GM06990 (cell line): ENCODE data around the gene C10orf67.

ENCODE experiments used
- DNase-seq: peaks from one replicate; pipeline ENCODE4 v3.0.0-alpha.2; 2011; ENCODE audit not compliant: insufficient read length; ENCODE audit errors: extremely low read depth
- H3K27me3 ChIP-seq: replicated peaks from 2 replicates; pipeline ENCODE4 v1.6.0; 2011; ENCODE audit warnings: low read length; ENCODE audit not compliant: control insufficient read depth, insufficient read depth
- H3K36me3 ChIP-seq: 2 replicates; pipeline ENCODE4 v1.5.1; 2011; ENCODE audit warnings: low read length; ENCODE audit not compliant: control insufficient read depth, insufficient read depth
- H3K4me3 ChIP-seq: replicated peaks from 2 replicates; pipeline ENCODE4 v1.5.1; 2011; ENCODE audit warnings: low read depth, mild to moderate bottlenecking, control low read depth, low read length
- TF ChIP-seq, protein P1 (sequence below): IDR thresholded peaks from 2 replicates; pipeline ENCODE4 v1.5.1; 2011; ENCODE audit warnings: low read length, control low read depth, mild to moderate bottlenecking, inconsistent platforms; ENCODE audit not compliant: insufficient read depth, poor library complexity, severe bottlenecking

C10orf67 gene

DNA sequence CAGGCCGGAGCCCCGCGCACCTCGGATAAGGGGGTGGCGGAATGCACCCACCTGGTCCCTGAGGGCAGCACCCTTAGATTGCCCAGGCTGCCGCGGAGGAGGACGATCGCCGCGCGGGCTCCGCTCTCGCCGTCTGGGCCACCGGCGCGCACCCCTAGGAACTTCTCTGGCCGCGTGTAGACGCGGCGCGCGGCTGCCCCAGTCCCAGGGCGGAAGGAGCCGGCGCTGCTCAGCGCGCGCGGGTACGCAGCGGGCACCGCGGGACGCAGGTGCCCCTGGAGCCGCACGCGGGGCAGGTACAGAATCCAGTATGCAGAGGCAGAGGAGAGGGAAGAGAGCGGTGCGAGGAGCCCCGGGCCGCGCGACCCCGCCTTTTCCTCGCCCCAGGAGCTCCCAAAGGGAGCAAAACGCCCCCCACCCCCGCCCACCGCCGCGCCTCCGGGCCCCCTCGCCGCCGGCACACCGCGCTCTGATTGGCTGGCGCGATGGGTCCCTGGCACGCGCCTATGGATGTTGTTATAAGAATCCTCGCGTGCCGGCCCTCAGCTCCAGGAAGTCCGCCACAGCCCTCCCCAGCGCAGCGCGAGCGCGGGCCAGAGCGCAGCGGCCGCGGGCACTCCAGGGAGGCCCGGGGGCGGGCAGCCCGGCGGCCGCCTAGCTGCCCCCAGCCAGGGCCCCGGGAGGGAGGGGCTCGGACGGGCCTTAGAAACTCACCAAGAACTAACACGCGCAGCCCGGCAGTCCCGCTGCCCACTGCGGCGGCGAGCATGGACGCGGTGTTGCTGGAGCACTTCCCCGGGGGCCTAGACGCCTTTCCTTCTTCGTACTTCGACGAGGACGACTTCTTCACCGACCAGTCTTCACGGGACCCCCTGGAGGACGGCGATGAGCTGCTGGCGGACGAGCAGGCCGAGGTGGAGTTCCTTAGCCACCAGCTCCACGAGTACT lies 152.6 kb downstream of the C10orf67 start, which contains the start of gene PTF1A:
PTF1A (plus strand) TSS at position 549 of the 948 bp plus-strand sequence; CDS start at position 768, 219 bp downstream.
- Histone ChIP-seq H3K27me3 (peaks cover 2% of the 10 kb centered on the region; the same call in 1 of the 2 replicates), H3K4me3 (no peak within 1 kb of the TSS), H3K36me3 (no peaks in the 10 kb centered on the region)
- no peak for DNase-seq
- TF ChIP-seq, protein P1, sequence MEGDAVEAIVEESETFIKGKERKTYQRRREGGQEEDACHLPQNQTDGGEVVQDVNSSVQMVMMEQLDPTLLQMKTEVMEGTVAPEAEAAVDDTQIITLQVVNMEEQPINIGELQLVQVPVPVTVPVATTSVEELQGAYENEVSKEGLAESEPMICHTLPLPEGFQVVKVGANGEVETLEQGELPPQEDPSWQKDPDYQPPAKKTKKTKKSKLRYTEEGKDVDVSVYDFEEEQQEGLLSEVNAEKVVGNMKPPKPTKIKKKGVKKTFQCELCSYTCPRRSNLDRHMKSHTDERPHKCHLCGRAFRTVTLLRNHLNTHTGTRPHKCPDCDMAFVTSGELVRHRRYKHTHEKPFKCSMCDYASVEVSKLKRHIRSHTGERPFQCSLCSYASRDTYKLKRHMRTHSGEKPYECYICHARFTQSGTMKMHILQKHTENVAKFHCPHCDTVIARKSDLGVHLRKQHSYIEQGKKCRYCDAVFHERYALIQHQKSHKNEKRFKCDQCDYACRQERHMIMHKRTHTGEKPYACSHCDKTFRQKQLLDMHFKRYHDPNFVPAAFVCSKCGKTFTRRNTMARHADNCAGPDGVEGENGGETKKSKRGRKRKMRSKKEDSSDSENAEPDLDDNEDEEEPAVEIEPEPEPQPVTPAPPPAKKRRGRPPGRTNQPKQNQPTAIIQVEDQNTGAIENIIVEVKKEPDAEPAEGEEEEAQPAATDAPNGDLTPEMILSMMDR = no peak

DNA sequence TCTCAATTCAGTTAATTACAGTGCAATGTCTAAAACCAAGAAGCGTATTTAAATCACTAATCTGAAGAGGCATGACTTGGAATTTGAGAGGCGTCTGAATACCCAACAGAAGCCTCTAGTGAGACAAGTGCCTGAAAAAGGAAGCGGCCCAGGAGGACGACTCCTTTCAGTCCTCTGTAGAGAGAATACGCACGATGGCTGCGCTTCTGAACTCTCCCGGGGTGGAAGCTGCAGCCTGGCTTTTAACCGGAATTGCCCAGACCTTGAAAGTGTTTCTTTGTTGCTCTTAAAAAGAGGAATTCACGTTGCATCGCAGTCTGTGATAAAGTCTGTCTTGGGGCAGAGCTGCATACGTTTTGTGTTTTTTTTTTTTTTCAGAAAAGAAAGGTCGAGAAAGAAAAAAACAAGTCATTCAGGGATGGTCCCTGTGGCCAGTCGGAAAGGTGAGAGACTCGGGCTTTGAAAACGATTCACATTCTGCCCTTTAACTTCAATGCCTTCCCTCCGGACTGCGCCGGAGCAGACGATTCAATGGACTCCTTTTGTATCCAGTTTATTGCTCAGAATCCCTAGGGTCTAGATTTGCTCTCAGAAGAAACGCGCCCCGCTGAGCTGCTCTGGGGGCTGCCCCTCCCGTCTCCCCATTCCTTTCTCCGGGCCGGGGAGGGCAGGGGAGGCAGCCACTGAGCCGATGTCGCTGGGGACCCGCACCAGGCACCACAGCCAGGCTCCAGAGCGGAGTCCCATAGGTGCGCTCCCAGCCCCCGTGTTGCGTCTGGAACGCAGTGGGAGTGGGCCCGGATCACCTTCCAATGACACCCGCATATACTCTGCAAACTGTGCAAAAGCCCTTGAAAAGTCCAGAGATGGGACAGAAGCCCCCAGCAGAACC lies 153.5 kb downstream of the C10orf67 start:
- no peaks in the 10 kb centered on the region for H3K36me3 ChIP-seq
- peaks cover 2% of the 10 kb centered on the region; the same call in 1 of the 2 replicates for H3K27me3 ChIP-seq
- no peak for DNase-seq
- no peak overlapping the region for H3K4me3 ChIP-seq
- TF ChIP-seq, protein P1 = no peak

DNA sequence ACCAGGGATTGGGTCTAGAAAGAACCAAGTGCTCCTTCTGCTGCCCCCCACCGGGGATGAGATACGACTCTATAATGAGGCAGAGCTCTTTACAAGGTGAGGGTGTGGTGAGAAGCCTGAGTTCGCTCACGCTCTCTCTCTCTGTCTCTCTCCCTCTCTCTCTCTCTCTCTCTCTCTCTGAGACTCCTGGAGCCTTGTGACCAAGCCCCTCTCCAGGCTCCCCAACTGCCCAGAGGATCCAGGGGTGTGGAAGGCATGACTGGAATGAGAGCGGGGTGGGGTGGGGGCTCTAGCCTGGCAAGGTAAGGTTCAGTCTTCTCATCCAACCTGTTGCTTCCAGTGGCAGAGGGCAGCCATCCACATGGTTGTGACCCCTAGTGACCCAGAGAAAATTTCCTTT lies 155.6 kb downstream of the C10orf67 start:
- no peak for DNase-seq
- Histone ChIP-seq H3K4me3 (no peak overlapping the region), H3K27me3 (peaks cover 2% of the 10 kb centered on the region; the same call in 1 of the 2 replicates), H3K36me3 (no peaks in the 10 kb centered on the region)
- TF ChIP-seq, protein P1 = no peak

DNA sequence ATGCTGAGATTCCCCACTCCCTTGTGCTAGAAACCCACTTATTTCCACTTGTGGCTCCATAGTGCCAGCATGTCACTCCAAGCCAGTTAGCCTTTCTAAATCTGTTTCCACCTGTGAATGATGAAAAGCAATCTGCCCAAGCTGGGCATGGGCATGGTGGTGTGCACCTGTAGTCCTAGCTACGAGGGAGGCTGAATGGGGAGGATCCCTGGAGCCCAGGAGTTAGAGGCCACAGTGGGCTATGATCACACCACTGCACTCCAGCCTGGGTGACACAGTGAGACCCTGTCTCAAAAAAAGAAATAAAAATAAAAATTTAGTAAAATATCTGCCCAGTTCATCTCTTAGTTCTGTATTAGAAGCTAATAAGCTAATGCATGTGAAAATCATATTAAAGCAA lies 157.4 kb downstream of the C10orf67 start:
- DNase-seq = no peak
- H3K27me3 ChIP-seq = no peaks in the 10 kb centered on the region
- H3K36me3 ChIP-seq = no peaks in the 10 kb centered on the region
- TF ChIP-seq, protein P1 = no peak
- no peak overlapping the region for H3K4me3 ChIP-seq

DNA sequence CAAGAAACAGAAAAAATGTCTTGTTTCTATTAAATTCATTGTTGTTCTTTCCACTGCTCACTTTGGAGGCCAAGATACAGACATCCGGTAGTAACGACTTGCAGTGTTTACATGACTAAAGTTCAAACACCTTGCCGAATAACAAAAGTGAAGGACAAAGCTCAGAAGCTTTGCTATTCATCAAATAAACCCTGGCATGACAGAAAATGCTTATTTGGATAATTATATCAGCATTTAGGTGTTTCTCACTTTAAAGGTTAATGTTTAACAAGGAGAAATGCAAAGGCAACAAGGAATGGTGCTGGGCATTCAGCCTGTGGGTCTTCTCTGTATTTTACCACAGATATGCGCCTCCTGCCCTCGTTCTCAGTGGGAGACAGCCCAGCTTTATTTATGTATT lies 157.9 kb downstream of the C10orf67 start:
- Histone ChIP-seq H3K27me3 (no peaks in the 10 kb centered on the region), H3K36me3 (no peaks in the 10 kb centered on the region), H3K4me3 (no peak overlapping the region)
- DNase-seq = no peak
- TF ChIP-seq, protein P1 = no peak
